Activated T-cell treated with anti-CD3 and anti-CD28 coated beads for 4 hours (primary cell): ENCODE results near the gene WNT9A.

Experiments used
- DNase-seq: peaks from one replicate; pipeline ENCODE4 v3.0.0-alpha.2; 2020

The WNT9A gene

DNA sequence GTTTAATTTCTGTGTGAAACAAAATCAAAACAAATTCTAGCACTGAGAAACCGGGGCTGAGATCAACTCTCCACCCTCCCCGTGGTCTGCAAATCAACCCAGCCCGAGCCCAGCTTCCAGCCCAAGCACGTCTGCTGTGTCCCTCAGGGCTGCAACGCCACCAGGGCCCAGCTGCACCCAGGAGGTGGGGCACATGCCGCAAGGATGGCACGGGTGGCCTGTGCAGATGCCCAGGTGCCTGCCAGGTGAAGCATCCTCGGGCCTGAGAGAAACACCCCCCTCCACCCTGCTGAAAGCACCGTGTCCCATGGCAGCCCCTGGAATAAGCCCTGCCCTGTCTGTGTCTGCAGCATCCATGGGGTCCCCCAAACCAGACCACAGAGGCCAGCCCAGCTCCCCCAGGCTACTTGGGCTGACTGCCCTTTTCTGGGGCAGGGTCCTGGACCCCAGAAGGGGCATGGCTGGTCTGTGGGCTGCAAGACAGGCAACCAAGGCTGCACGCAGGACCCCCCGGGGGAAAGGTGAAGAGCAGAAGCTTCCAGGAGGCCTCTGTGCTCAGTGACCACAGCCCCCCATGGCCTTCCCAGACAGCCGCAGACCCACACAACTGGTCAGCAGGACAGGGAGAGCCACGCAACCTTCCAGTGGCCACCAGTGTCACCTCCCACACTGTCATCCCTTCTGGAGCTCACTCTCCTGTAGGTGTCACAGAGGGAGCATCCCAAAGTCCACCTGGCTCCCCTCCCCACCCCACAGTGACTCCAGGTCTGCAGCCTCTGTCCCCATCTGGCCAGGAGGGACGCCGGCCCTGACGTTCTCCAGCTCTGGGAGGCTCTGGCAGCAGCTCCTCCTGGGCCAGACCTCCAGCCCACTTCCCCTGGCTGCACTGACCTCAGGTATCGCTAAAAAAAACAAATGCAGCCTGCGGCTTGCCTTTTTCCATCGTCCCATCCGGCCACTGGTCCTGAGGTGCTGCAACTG, 7.7 kb downstream of the WNT9A start:
- no peak for DNase-seq

DNA sequence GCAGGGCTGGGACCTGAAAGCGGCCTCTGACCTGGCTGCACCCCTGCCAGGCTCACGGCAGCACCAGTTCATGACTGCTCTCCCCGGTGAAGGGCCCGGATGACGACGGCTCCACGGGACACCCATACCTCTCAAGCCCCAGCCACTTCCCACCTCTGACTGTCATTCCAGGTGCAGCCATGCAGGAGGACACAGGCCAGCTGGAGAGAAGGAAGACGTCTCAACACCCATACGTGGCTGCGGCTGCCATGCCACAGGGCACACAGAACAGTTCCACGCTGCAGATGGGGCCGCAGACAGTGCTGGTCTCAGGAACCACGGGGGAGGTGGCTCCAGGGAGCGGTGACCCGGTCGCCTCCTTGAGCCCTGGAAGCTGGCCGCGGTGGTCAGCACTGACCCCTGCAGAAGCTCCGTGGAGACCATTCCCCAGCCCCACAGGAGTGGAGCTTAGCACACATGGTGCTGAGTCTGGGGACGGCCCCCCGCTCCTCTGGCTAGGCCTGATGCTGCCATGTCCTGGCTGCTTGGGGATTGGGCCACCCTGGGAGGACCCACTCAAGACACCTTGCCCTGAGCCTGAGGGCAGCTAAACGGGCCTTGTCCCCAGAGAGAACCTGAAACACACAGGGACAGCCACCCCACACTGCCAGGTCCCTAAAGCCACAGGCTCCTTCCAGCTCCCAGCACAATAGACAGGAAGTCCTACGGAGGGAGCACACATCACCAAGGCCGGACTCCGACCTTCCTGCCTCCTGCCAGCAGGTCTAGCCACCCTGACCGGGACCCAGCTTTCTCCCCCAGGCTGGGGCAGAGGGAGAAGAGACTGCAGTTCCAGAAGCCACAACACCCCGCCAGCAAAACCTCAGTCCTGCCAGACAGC, 8.6 kb downstream of the WNT9A start:
- DNase-seq = no peak

DNA sequence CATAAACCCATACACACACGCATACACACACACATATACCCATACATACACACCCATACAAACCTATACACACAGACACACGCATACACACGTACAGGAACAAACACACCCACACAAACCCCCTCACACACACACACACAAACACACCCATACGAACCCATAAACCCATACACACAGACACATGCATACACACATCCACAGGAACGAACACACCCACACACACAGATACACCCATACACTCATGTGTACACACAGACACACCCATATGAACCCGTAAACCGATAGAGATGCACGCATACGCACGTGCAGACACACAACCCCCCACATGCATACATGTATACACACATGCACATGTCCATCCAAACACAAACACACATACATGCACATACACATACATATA, 9.5 kb downstream of the WNT9A start:
- DNase-seq = no peak

DNA sequence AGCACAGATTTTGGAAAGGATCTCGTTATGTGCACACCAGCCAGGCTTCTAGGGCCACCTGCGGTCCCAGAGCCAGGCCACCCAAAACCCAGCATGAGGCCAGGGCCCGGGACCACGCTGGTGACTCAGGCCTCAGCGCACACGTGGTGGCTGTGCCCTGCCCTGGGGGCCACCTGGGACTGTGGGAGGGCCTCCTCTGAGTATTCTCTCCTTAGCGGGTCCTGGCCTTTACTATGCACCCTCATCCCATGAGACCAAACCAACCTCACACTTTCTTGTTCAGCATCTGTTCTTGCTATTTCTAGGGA, 9.9 kb downstream of the WNT9A start:
- no peak for DNase-seq

DNA sequence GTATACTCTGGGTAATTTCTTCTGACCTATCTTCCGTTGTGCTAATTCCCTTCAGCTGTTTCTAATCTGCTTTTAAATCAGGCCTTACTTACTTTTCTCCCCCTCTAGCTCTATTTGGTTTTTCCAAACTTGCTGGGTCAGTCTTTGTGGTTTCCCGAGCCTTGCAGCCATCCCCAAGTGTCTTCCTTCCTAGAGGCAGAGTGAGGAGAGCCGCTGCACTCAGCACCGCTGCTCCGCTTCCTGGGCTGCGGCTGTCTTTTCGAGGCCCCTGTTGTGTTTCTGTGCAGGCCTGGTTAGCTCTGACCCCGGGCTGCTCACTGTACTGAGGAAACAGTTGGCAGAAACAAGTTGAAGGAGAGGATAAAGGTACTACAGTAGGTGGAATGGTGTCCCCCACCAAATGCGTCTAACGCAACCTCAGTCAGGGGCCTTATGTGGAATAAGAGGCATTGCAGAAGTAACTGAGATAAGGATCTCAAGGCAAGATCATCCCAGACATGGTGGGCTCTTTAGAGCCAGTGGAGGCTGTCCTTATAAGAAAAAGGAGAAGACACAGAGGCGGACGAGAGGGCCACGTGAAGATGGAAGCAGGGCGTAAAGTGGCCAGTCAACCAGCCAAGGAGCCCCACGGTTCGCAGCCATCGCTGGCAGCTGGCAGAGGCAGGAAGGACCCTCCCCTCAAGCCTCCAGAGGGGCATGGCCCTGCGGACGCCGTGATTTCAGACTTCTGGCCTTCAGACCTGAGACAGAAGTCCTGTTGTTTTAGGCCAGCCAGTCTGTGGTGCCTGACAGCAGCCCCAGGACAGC, 10.5 kb downstream of the WNT9A start:
- no peak for DNase-seq

DNA sequence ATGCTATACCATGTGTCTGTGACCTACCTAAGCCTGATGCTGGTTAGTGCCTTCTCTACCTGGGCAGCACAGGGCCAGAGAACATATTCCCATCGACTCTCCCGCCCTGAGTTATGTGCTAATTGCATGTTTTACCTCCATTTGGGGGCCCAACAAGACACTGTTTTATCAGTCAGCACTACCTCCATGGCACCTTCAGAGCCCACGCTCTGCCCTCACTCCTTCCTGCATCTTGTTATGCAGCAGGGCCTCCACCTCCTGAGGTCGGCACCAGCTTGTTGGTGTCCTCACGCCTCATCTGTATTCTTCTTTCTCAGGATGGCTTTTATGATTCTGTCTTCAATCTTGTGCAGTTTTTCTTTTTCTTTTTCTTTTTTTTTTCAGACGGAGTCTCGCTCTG, 11.9 kb downstream of the WNT9A start:
- DNase-seq = no peak

DNA sequence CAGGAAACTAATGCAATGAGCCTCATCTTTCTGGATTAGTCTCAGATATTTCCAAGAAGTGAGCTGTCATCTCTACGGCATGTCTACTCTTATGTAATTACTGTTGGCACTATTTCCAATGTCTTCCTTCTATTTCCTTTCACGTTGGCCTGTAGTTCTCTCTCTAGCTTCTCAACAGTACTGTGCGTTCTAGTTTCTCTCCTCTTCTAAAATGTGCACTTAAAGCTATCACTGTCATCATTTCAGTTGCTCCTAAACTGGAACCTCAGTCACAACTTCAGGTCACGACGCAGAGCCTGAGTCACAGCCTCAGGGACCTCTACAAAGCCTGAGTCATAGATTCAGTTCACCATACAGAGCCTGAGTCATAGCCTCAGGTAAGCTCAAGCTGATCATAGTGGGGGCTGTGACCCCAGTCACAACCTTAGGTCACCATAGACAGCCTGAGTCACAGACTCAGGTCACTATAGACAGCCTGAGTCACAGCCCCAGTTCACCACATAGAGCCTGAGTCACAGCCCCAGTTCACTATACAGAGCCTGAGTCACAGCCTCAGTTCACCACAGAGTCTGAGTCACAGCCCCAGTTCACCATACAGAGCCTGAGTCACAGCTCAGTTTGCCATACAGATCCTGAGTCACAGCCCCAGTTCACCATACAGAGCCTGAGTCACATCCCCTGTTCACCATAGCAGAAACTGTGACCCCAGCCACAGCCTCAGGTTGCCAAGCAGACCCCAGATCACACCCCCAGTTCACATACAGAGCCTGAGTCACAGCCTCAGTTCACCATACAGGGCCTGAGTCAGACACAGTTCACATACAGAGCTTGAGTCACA, 13.0 kb downstream of the WNT9A start:
- DNase-seq = peak; percentile 20

DNA sequence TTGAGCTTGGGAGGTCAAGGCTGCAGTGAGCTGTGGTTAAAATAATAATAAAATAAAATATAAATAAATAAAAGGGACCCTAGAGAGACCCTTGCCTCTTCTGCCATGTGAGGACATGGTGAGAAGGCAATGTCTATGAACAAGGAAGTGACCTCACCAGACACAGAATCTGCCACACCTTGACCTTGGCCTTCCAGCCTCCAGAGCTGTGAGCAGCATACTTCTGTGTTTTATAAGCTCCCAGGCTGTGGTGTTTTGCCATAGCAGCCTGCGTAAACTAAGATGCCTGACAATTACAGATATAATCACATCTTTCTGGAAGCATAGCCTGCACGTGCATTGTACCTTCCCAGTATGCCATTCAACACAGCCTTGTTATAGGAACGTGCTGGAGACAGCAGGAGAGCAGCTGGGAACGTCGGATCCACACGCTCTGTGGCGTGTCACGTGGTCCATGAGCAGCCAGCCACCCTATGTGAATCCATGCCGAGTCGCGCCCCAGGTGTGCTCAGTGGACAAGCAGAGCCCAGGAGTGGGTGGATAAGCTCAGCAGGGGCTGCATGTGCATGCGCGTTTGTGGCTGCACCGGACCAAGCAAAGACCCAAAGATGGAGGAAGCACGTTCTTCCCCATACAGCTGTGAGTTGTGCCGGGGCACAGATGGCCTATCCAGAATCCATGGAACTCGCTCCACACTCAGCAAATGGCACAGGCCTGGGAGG, 17.8 kb downstream of the WNT9A start:
- no peak for DNase-seq

DNA sequence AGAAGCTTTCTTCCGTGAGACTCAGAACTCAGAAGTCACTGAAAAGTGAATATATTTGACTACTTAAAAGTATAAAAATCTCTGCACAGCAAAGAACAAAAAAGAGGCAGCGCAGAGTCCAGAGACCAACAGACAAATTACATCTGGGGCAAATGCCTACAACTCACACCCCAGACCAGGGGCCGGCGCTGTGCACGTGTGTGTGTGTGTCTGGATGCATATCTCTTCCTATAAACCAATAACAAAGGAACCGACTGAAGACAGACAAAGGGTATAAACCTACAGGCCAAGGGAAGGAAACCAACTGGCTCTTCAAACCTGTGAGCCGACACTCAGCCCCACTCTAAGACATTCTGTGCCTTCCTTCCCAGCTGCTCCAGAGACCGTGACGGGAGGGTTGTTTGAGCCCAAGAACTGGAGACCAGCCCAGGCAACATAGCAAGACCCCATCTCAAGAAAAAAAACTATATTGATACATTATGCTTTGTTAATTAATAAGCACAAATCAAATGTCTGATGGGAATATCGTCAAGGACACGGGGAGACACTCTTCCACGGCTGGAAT, 18.8 kb downstream of the WNT9A start:
- no peak for DNase-seq

DNA sequence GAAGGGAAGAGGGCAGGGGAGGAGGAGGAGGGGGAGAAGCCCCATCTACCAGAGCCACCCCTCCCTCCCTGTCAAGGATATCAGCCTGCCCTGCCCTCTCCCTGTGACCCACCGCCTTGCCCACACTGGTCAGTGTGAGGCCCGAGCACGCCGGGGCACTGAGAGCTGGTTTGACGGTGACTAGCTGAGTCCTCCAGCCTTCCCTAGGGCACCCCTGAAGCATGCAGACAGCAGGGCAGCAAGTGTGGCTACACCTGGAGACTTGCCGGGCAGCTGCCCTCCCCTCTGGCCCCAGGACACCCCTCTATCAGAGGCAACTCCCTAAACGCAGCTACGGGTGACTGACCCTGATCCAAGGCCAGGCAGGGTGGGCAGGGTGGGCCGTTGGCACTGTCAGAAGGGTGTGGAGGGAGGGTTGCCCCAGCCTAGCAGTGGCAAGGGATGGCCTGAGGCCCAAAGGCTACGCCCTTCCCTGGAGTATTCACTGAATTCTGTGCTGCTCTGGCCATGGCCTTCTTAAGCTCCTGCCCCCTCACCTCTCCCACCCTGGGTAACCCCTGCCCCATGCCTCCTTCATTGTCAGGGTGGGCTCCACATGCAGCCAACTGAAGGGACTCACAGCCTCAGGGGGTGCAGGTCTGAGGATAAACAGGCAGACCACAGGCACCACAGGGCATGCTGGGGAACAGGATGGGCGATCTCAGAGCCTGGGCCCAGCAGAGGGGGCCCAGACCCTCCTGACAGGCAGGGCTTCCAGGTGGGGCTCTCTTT, 19.6 kb downstream of the WNT9A start:
- DNase-seq = no peak

DNA sequence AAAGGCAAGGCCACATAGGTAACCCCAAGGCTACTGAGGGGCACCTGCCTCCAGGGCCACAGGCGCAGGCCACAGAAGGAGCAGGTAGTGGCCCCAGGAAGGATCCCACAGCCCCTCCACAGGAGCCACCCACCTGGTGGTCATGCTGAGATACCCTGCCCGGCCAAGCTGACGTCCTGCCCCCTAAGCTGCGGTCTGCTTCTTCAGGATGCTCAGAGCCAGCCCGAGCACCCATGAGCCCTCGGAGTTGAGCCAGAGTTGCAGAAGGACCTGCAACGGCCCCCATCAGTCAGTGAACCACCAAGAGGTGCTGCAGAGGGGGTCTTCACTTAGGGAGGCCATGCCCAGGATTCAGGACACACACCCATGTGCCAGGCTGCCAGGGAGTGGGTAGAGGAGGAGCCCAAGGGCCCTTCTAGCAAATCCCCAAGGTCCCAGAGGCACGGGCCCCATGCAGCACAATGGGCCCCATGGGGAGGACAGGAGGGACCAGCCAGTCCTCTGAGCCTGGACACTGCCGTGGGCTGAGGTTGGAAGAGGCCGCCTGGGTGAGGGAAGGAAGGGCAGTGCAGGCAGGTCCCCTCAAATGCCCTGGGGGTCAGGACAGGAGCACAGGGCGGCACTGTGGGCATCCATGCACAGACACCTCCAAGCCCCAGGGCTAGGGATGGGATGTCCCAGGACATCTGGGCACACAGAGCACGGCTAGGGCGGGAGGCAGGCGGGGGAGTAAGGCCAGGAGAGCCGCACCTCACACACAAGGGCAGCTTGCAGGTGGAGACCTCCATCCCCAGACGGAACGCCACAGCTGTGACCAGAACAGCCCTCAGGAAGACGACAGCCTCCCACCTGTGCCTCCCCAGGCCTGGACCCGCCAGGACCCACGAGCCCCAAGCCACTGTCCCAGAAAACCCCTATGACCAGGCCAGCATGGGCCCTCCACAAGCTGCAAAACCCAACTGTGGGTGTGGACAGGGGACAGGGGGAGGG, 20.5 kb downstream of the WNT9A start:
- no peak for DNase-seq

DNA sequence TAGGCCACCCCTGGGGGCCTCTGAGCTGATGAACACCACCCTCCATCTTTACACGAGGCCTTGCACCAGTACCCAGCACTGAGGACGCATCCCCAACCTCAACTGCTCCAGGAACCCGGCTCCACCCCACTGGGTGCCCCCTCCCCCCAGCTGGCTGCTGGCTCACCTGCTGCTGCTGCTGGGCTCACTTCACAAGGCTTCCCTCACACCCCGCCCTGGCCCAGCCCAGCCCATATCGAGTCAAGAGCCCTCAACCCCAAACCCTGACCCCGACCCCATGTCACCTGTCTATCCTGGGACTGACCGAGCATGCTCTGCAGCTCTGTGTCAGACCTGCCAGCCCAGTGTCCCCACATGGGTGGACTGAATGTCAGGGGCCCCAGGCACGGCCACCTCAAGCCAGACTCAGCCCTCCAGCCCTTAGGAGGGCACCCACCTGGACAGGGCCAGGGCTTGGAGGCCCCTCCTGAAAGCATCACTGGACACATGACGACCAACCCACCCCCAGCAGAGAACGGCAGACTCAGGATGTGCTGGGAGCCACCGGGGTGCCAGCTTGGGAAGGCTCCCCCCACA, 21.4 kb downstream of the WNT9A start:
- DNase-seq = no peak

DNA sequence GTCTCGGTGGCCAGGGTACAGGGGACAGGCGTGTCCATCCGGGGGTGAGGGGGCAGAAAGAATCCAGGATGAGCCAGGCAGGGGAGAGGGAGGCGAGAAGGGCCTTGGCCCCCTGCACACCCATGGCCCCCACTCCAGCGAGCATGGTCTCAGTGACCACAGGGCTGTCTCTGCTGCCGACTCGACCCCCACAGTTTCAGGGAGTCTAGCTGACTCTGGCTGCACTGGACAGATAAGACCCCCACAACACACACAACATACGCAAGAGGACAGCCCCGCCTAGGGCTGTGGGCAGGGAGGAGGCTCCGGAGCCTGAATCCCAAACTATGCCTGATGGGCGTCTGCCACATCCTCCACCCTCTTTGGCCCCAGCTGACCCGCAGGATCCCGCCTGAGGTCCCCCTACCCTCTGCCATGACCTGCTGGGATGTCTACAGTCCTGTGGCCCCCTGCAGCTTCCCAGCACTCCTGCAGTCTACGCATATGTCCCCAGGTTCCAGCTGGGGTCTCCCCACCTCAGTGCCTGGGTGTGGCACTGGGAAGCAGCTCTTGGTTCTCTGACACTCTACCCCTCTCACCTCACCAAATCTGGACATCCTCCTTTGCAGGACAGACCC, 22.0 kb downstream of the WNT9A start:
- no peak for DNase-seq

DNA sequence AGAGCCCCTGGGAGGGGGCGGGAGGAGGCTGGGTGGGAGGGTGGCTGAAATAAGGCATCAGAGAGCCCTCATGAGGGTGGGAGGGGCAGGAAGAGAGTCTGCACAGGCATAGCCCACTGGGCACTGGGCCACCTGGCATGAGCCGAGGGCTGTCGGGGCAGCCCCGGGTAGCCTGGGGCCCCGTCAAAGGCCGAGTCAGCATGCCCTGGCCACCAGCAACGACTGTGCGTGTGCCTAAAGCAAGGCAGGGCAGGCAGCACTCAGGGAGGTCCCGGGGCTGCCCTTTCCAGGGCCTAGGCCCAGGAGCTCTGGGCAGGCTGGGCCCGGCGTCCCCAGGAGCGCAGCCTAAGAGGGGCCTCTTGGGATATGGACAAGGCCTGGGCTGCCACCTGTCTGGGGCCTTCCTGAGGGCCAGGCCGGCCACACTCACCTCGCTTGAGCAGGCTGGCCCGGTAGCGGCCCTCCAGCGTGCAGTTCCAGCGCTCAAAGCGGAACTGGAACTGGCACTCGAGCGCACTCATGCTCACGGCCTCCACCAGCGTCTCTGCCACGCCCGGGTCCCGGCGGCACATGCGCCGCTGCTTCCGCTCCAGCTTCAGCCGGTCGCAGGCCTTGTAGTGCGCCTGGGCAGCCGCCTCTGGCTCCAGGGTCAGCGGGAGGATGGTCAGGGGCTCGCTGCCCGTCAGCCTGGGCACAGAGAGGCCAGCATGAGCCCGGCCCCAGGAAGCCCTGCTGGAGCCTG, 22.7 kb downstream of the WNT9A start:
- no peak for DNase-seq

DNA sequence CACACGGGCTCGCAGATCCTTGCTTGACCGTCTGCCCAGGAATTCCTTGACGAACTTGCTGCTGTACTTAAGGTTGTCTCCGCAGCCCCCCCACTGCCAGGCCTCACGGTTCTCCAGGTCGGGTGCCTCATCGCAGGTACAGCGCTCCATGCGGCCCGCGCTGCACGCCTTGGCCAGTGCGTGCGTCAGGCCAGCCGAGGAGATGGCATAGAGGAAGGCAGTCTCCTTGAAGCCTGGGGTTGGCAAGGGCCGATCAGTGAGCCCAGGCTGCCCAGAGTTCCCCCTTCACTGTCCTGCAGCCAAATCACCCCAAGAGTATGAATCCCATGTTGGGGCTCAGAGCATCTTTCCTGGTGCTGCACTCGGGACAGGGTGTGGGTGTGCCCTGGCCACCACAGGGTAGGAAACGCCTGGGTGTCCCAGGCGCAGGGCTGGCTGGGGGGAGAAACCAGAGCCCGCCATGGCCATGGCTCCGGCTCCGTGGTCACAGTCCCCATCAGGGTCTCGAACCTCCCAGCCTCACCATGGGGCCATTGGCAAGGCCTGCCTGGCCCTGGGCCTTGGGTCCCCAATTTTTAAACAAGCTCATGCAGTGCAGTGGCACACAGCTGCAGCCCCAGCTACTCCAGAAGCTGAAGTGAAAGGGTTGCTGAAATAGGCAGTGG, 23.4 kb downstream of the WNT9A start:
- DNase-seq = no peak

DNA sequence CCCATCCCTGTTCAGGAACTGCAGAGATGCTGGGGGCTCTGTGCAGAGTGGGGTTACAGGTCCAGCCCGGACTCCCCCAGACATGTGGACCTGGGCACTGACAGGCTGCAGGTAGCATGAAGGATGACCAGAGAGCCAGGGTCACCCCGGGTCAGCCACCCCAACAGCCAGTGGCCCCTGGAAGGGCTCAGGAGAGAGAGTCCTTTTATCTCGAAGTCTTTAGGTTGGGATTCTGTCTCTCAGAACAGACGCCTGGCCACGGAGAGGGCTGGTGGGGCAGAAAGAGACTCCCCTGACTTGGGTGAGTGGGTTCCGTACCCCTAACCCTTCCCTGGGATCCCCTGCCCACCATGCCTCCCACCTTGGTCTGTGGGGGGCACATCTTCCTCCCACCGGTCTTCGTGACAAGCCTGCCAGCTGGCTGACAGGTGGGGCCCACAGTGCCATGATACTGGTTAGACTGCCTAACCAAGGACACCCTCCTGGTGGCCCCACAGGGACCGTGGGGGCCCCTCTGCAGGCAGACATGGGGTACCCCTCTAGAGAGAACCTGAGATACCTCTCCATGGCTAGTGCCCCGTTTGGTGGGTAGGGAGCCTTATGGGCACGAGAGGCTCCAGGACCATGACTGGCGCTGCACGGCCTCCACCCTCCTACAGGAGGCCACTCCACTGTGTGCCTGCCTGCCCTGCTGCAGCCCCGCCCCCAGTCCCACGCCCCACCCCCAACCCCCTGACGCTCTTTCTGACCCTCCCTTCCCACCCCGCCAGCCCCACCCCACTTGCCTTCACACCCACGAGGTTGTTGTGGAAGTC, 24.2 kb downstream of the WNT9A start:
- no peak for DNase-seq
